ENCODE measurements around the gene C21orf91. TPM values are rescaled to one million over a fixed set of nuclear protein-coding genes. Genes with fewer than 3 reads are reported as not detected.

The C21orf91 gene
- total and polyA plus RNA-seq, 2 donors (not counting 1 experiment from before 2014, with no cell fraction given), result 6.7 to 32.3 TPM

DNA sequence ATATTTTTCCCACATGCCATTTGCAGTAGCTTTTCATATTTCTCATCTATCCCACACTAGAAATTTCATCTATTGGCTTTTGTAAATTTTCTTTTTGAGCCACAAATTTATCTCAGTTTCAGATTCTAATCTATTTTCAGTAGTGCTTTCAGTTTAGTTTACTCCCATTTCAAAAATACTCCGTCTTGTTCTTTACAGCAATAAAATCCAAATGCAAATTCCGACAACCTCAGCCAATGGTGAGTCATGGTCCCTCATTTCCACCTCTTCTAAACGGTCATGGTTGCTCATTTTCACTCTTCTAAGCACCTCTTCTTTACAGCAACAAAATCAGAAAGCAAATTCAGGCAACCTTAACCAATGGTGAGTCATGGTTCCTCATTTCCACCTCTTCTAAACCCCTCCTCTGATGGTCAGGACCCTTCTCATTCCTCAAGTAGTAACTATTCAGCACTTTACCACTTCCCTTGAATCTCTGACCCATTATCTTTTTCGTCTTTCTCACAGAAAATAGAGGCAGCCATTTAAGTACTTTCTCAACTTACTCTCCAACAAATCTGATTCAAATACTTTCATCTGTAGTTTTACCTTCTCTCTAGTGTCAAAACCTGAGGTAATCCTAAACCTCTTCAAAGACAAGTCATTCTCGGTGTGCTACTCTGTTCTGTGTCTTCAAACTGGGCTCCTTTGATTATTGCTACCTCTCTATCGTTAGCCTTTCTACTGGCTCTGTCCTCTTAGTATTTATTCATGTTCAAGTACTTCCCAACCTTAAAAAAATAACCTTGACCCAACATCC is 34.4 kb downstream of the C21orf91 start:
- DNase-seq (peak; percentile 49), ATAC-seq (ENCODE audit: low read depth) (peak; percentile 40)
- intact Hi-C loops (cut with micrococcal nuclease), result loop anchor here (1.0 to 5.0 kb wide), 3 partner anchors 8 to 273 kb away; partner anchors contain the start of genes C21orf91 and CXADR
- peaks cover 0 to 4% (median 1%) of the 10 kb centered on the region in 3 donors for H3K9me3 ChIP-seq (ENCODE audit: control extremely low read depth in 1 of 3, control insufficient read depth in 2 of 3, insufficient read depth in 1 of 3, low read length in 2 of 3)
- peak overlapping the region; percentile 19 to 74 (median 54) for H3K4me3 ChIP-seq (ENCODE audit: control extremely low read depth in 1 of 5, extremely low read depth in 1 of 5, insufficient read depth in 1 of 5, low read depth in 2 of 5, low read length in 4 of 5)
- H3K36me3 ChIP-seq (replicated peaks in 1 of 2; ENCODE audit: control extremely low read depth in 1 of 2, control insufficient read depth in 1 of 2, extremely low read depth in 1 of 2, insufficient read depth in 2 of 2, low read length in 1 of 2), result peaks cover 2 to 9% of the 10 kb centered on the region in 2 experiments
- H3K4me2 ChIP-seq (replicated peaks; ENCODE audit: low read depth, low read length, poor library complexity, severe bottlenecking), result peak overlapping the region; percentile 71
- TF ChIP-seq, protein P1, sequence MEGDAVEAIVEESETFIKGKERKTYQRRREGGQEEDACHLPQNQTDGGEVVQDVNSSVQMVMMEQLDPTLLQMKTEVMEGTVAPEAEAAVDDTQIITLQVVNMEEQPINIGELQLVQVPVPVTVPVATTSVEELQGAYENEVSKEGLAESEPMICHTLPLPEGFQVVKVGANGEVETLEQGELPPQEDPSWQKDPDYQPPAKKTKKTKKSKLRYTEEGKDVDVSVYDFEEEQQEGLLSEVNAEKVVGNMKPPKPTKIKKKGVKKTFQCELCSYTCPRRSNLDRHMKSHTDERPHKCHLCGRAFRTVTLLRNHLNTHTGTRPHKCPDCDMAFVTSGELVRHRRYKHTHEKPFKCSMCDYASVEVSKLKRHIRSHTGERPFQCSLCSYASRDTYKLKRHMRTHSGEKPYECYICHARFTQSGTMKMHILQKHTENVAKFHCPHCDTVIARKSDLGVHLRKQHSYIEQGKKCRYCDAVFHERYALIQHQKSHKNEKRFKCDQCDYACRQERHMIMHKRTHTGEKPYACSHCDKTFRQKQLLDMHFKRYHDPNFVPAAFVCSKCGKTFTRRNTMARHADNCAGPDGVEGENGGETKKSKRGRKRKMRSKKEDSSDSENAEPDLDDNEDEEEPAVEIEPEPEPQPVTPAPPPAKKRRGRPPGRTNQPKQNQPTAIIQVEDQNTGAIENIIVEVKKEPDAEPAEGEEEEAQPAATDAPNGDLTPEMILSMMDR (IDR thresholded peaks at IDR 0.05), result no peak
- no peak for TF ChIP-seq EZH2 (IDR thresholded peaks at IDR 0.05; ENCODE audit: borderline replicate concordance, insufficient read depth, low read depth, low read length, poor library complexity, severe bottlenecking)
- WGBS (ENCODE audit: insufficient coverage), result 28% methylated on average over 5 of the region's 6 CpGs
- Mint-ChIP-seq H3K27me3 (no peaks in the 10 kb centered on the region), H3K9me3 (ENCODE audit: insufficient read depth) (peaks cover 5% of the 10 kb centered on the region), H3K4me1 (peaks cover 77% of the 10 kb centered on the region), H3K4me3 (peak overlapping the region; percentile 87), H3K27ac (peak overlapping the region; percentile 94)
- no peaks in the 10 kb centered on the region for H3K79me2 ChIP-seq (ENCODE audit: control insufficient read depth, insufficient read depth, low read length)
- peak overlapping the region; percentile 7 for H2AFZ ChIP-seq (ENCODE audit: insufficient read depth, low read depth, low read length, poor library complexity, severe bottlenecking)
- CTCF ChIA-PET, result interaction anchor here (1.3 to 1.5 kb wide), 3 partner anchors 10 to 33 kb away, joined by 3 to 8 read pairs (median 6); no protein-coding TSS in a partner anchor
- H3K4me1 ChIP-seq (ENCODE audit: control insufficient read depth in 2 of 2, insufficient read depth in 2 of 2, low read length in 2 of 2), result peaks cover 53 to 65% of the 10 kb centered on the region in 2 donors
- H3K27me3 ChIP-seq (replicated peaks in 1 of 4; ENCODE audit: control extremely low read depth in 1 of 4, control insufficient read depth in 3 of 4, insufficient read depth in 4 of 4, low read length in 3 of 4), result peaks cover 0 to 5% (median 0%) of the 10 kb centered on the region in 4 experiments
- H3K27ac ChIP-seq (ENCODE audit: low read length in 2 of 2), result peak overlapping the region; percentile 48 to 75
- no peaks in the 10 kb centered on the region for H4K20me1 ChIP-seq (ENCODE audit: control insufficient read depth, insufficient read depth, low read length, poor library complexity, severe bottlenecking)
- POLR2A ChIA-PET, result interaction anchor here (1.7 kb wide), 1 partner anchor 34 kb away, joined by 14 read pairs; the partner anchor contains the start of gene C21orf91
- peak overlapping the region; percentile 59 for H3K9ac ChIP-seq (ENCODE audit: low read length)

Data from B cell (primary cell).